HG02840 (cell line): Measurements from ENCODE around the gene TPRG1.

Experiments
- ATAC-seq: cut with Tn5 transposase; IDR thresholded peaks from one replicate; pipeline ENCODE4 v1.9.1; 2021; ENCODE audit warnings: mild to moderate bottlenecking, moderate library complexity, moderate number of reproducible peaks; ENCODE audit not compliant: unreplicated experiment, low FRiP score

The TPRG1 gene

DNA sequence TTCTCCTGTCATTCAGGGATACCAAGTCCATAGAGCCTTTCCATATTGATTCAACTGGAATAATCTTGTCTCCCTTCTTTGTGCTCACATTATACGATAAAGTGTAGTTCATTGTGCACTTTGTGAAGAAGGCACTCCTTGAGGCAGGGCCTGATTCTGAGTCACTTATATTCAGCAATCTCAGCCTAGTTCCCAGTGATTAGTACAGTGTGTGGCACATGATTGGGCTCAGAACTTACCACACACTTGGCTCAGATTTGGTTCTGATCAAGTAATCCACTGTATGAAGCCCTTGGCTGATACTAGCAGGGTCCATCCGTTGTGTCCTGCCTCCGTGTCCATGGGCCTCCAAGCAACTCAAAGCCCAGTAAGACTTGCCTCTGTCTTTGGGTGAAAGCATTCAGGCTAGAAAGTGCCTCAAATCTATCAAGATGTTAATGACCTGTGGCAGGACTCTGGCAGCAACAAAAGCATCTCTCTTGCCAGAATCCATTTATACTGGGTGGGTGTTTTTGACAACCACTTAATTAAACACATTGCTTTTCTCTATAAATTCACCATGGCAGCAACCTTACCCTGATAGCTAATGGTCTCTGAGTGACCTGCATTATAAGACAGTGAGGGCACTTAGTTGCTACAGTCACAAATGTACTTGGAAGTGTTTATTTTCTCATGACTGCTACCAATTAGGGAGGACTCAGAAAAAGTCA lies 51.3 kb downstream of the TPRG1 start:
- no peak for ATAC-seq

DNA sequence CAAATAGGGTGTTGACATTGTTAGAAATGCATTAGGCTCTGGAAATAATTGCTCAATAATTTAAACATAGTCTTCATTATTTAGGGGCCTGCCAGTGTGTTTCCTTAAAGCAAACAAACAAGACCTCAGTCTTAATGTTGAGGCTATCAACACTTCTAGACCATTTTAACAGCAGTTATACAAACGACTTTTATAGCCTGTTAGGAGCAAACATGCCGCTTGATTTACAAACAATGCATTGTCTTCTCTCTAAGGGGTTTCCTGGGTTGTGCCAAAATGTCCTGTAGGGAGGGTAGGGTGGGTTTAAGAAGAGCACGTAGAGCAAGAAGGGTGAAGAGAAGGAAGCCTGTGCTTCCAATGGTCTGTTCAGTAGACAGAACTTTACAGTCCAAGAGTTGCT lies 53.7 kb downstream of the TPRG1 start:
- ATAC-seq: no peak

DNA sequence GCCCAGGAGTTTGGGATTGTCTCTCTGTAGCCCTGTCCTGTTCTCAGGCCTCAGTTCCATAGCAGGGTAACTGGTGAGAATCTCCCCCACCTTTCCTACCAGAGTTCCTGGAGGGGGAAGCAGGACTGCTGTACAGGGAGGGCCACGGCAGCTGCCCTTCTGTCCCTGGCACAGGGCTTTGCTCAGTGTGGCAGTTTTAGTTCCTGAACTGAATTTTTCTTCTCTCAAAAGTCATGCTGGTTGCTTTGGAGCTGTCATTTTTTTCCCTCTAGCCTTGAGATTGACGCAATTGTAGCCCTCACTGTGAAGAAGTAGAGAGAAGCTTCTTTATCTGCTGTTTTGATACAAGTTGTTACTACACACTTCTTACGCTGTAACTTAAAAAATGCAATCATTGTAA lies 55.5 kb downstream of the TPRG1 start:
- ATAC-seq: no peak

DNA sequence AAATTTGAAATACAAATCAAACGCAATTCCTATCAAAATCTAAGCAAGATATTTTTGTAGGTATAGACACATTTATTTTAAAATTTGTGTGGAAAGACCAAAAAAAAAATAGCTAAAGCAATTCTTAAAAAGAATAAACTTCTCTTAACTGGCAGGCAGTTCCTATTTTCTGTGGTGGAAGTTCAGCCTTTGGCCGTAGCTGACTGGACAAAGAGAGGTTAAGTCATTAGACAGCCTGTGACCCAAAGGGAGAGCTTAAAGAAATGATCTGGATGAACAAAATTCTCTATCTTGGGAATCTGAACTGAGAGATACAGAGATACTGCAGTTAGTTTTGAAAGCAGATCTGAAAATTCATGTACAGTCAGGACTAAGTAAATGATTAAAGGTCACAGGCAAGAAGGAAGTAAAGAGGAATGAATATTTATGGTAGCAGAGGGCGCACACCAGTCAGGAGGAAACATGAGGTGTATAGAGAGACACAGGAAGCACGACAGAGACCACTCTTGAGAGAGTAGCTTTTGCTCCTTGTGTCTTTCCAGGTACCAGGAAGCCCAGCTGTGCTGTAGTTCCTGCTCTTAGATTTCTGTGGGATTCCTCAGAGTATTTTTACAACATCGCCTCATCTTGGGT lies 57.5 kb downstream of the TPRG1 start:
- ATAC-seq: no peak

DNA sequence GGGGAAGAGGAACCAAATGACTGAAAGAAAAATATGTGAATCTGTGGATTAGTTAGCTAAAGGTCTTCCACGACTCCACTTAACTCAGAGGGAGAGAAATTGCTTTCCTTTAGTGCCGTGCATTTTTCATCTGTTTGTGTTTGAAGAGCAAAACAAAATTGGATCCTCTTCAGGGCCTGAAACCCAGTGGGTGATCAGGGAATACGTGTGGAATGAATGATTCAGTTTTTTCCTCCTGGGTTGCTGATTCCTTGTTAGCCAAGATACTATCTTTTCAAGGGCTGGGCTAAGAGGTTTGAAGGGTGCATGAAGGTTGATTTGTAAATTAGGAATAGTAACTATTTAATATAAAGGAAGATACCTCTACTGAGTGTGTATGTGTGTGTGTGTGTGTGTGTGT lies 61.0 kb downstream of the TPRG1 start:
- no peak for ATAC-seq

DNA sequence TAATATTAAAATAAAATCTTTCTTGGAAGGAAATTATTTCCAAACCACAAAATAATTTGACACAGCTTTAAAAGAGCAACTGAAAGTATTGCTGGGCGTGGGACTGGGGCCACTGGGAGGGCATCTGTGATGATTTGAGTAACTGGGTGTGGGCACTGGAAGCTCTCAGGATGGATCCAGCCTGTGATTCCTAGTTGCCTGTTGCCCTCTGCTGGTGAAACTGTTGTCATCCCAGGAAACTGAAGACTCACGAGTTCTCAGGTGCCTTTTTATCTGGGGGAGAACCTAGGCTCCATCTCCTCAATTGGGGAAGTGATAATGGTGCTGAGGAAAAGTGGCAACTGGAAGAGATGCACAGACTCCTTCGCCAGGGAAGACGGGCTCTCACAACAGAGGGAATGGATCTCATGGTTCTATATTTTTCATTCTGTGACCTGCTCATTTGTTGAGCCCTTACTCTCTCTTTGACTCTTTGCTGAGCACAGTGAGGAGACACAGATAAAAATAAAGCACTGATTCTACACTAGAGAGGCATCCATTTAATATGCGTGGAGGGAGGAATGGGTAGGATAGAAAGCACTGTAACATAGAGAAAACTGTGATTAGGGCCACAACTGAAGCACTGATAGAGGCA lies 61.6 kb downstream of the TPRG1 start:
- ATAC-seq: no peak

DNA sequence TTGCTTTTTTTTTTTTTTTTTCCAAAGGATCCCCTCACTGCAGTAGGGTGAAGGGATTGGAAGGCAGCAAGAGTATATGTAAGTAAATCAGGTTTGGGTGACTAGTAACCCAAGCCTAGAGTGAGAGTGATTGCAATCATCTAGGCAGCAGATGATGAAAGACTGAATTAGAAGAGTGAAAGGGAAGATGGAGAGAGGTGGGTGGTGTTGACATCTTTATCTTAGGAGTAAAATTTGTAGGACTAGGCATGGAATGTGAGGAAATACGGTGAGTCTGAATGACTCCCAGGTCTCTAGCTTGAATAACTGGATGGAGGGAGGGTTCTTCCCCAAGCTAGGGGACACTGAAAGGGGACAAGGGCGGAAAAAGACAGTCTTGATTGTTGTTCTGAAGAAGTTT lies 63.4 kb downstream of the TPRG1 start:
- ATAC-seq: no peak

DNA sequence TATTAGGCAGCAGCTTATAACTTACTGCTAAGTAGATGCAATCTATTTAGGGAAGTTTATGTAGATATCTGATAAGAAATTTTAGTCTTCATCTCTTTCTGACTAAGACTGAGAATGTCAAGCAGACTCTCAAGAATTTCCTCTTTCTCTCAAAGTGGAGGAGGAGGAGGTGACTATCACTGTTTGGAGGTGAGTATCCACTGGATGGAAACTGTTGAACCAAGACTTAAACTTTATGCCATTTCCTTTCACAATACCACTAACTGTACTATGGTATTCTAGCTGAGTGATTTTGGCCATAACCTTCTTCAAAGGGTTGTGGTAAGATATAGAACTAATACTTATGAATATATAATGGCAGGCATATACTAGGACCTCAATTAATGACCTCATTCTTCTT lies 64.6 kb downstream of the TPRG1 start:
- ATAC-seq: no peak

DNA sequence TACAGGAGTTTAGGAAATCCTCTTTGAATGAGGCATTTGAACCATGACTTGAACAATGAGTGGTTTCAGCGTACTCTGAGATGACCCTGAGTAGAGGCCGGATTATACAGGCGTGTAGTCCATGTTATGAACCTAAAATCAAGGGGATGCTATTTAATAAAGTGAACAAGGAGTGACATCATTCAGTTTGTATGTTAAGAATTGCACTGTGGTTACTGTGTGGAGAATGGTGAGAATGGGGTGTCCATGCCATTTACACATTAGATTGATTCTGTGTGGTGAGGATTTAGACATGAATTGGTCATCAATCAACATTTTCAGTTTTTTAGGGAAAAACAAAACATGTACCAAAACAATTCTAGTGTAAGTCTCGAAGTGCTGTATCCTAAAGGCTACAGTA lies 65.8 kb downstream of the TPRG1 start:
- no peak for ATAC-seq

DNA sequence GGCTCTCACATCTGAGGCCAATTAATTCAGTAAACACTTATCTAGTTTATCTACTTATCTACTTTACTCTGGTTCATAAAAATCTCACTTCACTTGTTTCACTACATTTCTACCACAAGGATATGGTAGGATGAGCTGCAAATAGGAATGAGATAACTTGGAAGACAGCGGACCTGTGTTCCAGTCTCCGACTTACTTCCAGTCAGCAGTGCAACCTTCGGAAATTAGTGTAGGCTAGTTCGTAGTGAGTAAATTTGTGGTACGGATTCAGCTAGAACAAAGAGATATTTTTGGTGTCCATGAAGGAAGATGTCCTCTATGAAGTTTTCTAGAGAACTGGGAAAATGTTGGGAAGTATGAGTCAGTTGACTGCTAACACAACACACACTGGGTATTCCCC lies 66.3 kb downstream of the TPRG1 start:
- no peak for ATAC-seq

DNA sequence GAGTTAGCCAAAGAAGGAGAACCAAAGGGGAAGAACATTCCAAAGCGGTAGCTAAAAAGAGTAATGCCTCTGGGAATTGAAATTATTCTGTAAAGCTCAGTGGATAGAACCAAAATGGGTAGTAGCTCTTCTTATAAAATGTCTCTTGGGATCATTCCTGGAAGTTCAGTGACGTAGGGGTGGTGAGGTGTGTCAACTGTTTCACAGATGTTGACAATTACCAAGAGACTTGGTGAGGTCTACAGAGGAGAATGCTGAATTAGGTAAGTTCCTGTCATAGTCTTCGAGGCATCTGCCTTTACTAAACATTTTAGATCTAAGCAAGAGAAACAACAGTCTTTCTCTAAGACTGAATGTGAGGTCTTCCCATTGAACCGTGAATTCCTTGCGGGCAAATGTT lies 67.8 kb downstream of the TPRG1 start:
- no peak for ATAC-seq

DNA sequence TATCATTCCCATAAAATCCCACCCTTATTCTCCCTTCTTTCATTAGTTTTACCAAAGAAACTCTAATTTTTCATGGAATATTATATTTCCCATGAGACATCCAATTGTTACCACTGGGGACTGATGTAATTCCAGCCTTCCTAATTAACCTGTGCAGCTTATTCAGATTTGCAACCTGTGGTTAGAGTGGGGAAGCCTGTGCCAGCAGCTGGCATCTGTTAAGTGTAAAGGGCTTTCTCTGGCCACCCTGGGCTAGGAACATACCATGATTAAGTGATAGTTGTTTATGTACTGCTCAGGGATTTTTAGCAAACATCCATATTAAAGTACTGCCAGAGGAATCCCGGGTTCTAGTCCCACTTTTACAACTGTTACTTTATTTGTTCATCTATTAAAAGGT lies 78.2 kb downstream of the TPRG1 start:
- ATAC-seq: no peak

DNA sequence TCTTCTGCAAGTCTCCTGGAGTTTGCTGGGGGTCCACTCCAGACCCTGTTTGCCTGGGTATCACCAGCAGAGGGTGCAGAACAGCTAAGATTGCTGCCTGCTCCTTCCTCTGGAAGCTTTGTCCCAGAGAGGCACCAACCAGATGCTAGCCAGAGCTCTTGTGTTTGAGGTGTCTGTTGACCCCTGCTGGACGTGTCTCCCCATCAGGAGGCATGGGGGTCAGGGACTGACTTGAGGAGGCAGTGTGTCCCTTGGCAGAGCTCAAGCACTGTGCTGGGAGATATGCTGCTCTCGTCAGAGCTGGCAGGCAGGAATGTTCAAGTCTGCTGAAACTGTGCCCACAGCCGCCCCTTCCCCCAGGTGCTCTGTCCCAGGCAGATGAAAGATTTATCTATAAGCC lies 86.5 kb downstream of the TPRG1 start:
- no peak for ATAC-seq

DNA sequence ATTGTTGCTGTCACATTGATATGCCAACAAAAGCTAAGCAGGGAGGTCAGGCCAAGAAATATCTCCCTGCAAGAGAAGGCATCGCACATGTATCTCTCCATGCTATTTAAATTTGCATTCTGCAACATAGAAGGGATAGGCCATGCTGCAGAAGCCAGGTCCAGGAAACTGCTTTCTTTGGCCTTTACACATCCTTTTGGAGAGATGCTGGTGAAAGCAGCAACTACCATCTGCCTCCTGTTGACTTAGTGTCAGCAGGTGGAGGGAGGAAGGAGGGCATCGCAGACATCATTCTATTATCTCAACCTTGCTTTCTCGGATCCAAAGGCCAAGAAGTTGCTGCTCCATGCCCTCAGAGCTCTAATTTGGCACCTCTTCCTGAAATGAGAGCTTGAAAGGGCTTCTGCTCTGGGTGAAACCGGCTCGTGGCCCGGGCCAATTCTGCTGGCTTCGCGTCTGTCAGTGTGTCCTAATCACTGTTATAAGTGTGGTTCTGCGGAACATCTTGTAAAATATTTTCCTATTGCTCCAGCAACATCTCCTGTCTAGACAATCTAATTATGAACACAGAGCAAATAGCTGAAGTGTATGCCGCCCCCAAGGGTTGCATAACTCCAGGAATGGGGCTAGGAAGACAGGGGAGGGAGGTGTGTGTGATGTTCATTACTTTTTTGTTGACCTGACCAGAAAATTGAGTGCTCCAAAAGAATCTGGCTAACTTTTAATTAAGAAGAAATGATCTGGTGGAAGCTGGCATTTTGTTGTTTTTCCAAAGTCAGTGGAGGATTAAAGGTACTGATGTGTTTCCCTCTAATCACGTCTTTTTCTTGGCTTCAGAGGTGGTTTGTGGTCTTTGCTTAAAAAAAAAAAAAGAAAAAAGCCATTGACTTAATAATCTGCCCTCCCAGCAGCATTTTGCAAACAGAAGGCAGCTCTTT lies 89.1 kb downstream of the TPRG1 start:
- no peak for ATAC-seq

DNA sequence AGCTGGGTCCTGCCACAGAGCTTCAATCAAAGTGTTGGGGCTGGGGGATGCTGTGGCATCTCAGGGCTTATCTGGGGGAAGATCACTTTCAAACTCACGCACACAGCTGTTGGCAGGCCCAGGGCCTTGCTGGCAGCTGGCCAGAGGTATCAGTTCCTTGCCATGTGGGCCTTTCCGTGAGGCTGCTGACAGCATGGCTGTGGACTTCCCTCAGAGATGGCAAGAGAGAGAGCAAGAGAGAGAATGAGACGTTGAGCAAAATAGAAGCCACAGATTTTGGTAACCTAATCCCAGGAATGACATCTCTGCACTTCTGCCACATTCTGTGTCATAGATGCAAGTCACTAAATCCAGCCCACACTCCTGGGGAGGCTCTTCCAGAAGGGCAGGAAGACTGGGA lies 91.0 kb downstream of the TPRG1 start:
- ATAC-seq: no peak

DNA sequence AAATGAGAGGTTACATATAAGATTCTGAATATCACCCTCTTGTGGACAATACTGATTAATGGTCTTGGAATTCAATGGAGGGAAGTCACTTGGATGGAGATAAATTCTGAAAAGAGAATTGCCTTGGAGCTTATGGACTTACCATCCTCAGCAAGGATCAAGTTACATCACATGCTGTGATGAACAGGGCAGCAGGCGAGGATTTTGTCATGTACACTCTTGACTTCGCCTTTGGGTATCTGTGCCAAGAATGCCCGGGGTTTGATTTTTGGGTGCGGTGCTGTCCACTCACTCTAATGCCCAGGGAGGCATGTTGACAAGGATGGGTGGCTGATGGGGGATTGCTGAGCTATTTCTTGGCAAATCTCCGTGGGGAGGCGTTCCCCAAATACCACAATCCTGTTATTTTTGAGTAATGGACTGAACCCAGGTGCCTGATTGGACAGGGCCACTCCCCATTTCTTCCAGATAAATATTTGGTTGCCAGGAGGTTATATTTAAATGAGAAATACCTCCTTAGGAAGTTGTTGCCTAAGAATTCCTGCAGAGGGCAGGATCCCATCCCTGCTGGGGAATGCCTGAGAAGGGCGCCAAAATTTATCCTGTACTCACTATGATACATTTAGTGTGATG lies 96.3 kb downstream of the TPRG1 start:
- ATAC-seq: no peak

DNA sequence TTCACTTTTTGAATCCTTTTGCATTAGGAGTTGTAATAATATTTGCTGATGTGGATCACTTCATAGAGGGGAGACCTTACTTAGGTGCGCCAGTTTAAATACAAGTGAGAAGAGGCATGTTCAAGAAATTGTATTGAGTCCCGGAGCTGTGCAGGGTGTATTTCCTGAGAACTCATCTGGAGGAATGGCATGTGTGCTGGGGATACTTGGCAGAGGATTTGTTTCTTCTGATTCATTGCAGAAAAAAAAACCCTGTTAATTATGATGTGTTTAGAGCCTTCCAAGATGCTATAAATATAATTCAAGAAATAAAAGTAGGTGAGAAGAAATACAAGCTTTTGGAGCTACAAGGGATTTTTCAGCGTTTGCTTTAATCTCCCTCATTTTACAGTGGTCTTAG lies 97.6 kb downstream of the TPRG1 start:
- no peak for ATAC-seq

DNA sequence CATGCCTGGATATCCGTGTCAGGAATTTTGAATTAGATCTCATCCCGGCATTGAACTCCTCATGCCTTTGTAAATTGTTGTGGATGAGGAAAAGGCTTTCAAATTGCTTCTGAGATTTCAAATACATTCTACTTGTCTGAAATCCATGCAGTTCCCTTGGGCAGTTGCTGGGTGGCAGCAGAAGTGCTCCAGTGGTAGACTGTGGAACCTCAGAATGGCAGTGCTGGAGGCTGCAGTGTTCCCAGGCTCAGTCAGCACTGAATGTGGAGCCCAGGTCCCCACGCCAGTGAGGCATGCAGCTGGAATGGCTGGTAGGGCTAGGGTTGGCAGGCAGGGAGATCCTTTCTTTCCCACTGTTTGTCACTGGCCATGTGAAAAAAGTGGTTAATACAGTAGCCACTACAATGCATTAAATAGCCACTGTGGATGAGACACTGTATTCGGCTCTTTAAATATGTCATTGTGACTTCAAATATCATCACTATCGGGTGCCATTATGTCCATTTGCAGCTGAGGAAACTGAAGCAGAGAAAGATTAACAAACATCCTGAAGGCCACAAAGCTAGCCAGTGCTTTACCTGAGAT lies 98.6 kb downstream of the TPRG1 start:
- ATAC-seq: no peak

DNA sequence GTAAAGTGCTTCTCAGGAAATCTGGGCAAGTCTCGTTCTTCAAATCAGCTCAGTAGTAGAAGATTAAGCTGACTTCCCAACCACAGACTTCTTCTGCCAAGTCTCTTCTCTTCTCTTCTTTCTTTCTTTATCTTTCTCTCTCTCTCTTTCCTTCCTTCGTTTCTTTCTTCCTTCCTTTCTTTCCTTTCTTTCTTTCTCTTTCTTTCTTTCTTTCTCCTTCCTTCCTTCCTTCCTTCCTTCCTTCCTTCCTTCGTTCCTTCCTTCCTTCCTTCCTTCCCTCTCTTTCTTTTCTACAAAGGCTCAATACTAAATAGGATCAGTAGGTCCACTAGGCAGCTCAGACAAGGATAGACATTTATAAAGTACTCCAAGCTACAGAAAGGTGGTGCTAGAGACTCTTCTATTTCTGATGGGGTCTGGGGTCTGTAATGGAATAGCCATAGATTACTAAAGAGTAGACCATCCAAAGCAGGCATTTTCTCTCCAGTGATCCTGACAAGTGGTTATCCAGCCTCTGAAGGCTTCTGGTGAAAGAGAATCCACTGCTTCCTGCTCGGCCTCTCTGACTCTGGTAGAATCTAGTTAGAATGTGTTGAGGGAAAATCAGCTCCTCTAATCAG lies 100.8 kb downstream of the TPRG1 start:
- ATAC-seq: no peak

DNA sequence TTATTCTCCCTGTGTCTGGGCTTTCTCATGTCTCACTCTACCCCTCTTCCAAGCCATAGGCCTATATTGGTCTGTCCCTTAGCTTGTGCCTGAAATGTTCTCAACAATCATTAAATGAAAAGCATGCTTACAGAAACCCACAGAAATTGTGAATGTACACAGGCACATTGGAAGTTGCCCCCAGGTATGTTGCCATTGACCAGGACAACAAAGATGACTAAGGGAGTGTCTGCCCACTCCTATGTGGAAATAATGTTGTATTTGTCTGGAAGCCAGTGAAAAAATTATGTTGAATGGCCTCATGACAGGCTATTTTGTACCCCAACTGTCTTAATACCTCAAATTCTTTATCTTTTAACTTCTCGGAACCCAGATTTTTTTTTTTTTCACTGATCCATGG lies 102.0 kb downstream of the TPRG1 start:
- ATAC-seq: no peak
